Measurements from ENCODE around the gene SLC6A20. TPM values are rescaled to one million over a fixed set of nuclear protein-coding genes. Genes with fewer than 3 reads are reported as not detected.
"Not testable (repeated sequence)": the region's sequence is repeated elsewhere in the genome, so short reads cannot be mapped to it uniquely, and the experiment has no call there.

Gene SLC6A20
- total and polyA plus RNA-seq, 2 experiments from 2014 or later, result 0.05 to 0.14 TPM

DNA sequence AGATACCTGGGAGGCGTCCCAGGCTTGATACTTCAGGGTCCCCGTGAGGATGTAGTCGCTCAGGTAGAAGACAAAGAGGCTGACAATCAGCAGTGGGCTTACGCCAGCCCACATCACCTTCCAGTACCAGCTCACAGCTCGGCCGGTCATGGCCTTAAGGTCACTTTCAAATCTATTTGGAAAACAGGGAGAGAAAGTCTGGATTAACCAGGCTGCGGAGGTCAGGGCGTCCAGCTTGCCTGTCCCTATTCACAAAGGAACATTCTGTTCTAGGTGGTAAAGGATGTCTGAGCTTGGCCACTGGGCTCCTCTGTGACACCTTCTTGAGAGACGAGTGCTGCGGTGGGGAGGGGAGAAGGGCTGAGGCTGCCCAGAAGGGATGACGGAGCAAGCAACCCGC, 36.5 kb downstream of the SLC6A20 start (continued):
- no peak for TF ChIP-seq REST (IDR thresholded peaks at IDR 0.05; ENCODE audit: unreplicated experiment)
- TF ChIP-seq EZH2phosphoT487 (IDR thresholded peaks at IDR 0.05; ENCODE audit: unreplicated experiment), result no peak
- TF ChIP-seq EZH2 (IDR thresholded peaks at IDR 0.05; ENCODE audit: low read depth, unreplicated experiment), result no peak
- no peak for TF ChIP-seq ZNF331 (CRISPR knock-in tag; IDR thresholded peaks at IDR 0.05; ENCODE audit: low read depth)
- TF ChIP-seq, protein P1, sequence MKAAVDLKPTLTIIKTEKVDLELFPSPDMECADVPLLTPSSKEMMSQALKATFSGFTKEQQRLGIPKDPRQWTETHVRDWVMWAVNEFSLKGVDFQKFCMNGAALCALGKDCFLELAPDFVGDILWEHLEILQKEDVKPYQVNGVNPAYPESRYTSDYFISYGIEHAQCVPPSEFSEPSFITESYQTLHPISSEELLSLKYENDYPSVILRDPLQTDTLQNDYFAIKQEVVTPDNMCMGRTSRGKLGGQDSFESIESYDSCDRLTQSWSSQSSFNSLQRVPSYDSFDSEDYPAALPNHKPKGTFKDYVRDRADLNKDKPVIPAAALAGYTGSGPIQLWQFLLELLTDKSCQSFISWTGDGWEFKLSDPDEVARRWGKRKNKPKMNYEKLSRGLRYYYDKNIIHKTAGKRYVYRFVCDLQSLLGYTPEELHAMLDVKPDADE (IDR thresholded peaks at IDR 0.05), result no peak
- no peak for TF ChIP-seq JUNB (IDR thresholded peaks at IDR 0.05; ENCODE audit: unreplicated experiment)

GRCh38 chr3:45758871-45759270, 37.5 kb downstream of the SLC6A20 start:
- no peak overlapping the region for H3K4me3 ChIP-seq
- H3K27me3 ChIP-seq (ENCODE audit: insufficient read depth), result no peaks in the 10 kb centered on the region
- no peak overlapping the region for H3K4me3 Mint-ChIP-seq
- peaks cover 6% of the 10 kb centered on the region; the same call in 1 of the 2 replicates for H3K4me1 ChIP-seq (ENCODE audit: insufficient read depth)
- ATAC-seq, result no peak
- H3K9me2 ChIP-seq (ENCODE audit: insufficient read depth), result 0 out of 2 replicates have a peak, but pooled peaks cover 1% of the 10 kb centered on the region
- H3K79me2 ChIP-seq (replicated peaks; ENCODE audit: insufficient read depth), result no peaks in the 10 kb centered on the region
- H2AFZ ChIP-seq, result no peak overlapping the region
- H3F3A ChIP-seq (replicated peaks; ENCODE audit: low read depth), result no peaks in the 10 kb centered on the region
- H4K20me1 ChIP-seq (replicated peaks; ENCODE audit: insufficient read depth), result no peaks in the 10 kb centered on the region; the same call in 1 of the 2 replicates
- no peaks in the 10 kb centered on the region for H3K9me3 Mint-ChIP-seq
- DNase-seq (ENCODE audit: low spot score), result no peak
- no peaks in the 10 kb centered on the region for H3K36me3 ChIP-seq (ENCODE audit: insufficient read depth)
- peaks cover 8% of the 10 kb centered on the region for H3K27me3 Mint-ChIP-seq (ENCODE audit: insufficient read depth, low read depth, poor library complexity)
- TF ChIP-seq NANOG (IDR thresholded peaks at IDR 0.05; ENCODE audit: borderline replicate concordance) (no peak), ZNF331 (CRISPR knock-in tag; IDR thresholded peaks at IDR 0.05; ENCODE audit: low read depth) (no peak)
- H3K27ac ChIP-seq (ENCODE audit: low read depth), result no peak overlapping the region
- no peak overlapping the region for H3K4me2 ChIP-seq
- no peak overlapping the region for H3K27ac Mint-ChIP-seq
- H3K36me3 Mint-ChIP-seq (ENCODE audit: low read depth), result no peaks in the 10 kb centered on the region; the same call in 2 of the 3 replicates
- H3K4me1 Mint-ChIP-seq, result peaks cover 20% of the 10 kb centered on the region

GRCh38 chr3:45757141-45757540, 39.2 kb downstream of the SLC6A20 start:
- not testable (repeated sequence) for H3K79me2 ChIP-seq (replicated peaks; ENCODE audit: insufficient read depth); H4K20me1 ChIP-seq (replicated peaks; ENCODE audit: insufficient read depth); H3K4me1 ChIP-seq (ENCODE audit: insufficient read depth); H3K36me3 Mint-ChIP-seq (ENCODE audit: low read depth); H3K27ac ChIP-seq (ENCODE audit: low read depth); H3K4me2 ChIP-seq; H3K4me3 Mint-ChIP-seq; H3K9me3 Mint-ChIP-seq; ATAC-seq; H2AFZ ChIP-seq; DNase-seq (ENCODE audit: low spot score); H3K27ac Mint-ChIP-seq; H3F3A ChIP-seq (replicated peaks; ENCODE audit: low read depth); H3K36me3 ChIP-seq (ENCODE audit: insufficient read depth); H3K27me3 ChIP-seq (ENCODE audit: insufficient read depth); H3K27me3 Mint-ChIP-seq (ENCODE audit: insufficient read depth, low read depth, poor library complexity); H3K9me2 ChIP-seq (ENCODE audit: insufficient read depth); H3K4me3 ChIP-seq
- peaks cover 20% of the 10 kb centered on the region for H3K4me1 Mint-ChIP-seq
